Caco-2 (cell line): ENCODE data around the gene MS4A6E. TPM values are rescaled to one million over a fixed set of nuclear protein-coding genes. Genes with fewer than 3 reads are reported as not detected.
A peak's percentile ranks its signal among the peaks of the same experiment; 100 is the strongest.

Experiments used
- BruUV-seq: library from RNA; stranded (reverse); fragments of 400-500 nt; replicated peaks from 2 replicates; lab custom pipeline; 2021; lab: Mats Ljungman, UMichigan
- CTCF ChIA-PET: fragments of 300-600 bp; sonication (Branson Sonifier 250); formaldehyde crosslinking; loops from one replicate; lab custom pipeline; 2022; ENCODE audit warnings: antibody characterized with exemption; lab: Charles Lee
- POLR2A ChIA-PET: fragments of 300-600 bp; sonication (Branson Sonifier 250); formaldehyde crosslinking; loops from one replicate; lab custom pipeline; 2022; ENCODE audit warnings: antibody characterized with exemption; lab: Charles Lee
- DNase-seq, 2 experiments: peaks; one replicate each; pipeline versions ENCODE4 v3.0.0 to v3.0.0-alpha.2; 2020 to 2022
- H3K27me3 ChIP-seq: replicated peaks from 2 replicates; pipeline ENCODE4 v1.6.0; 2011; ENCODE audit warnings: low read length; ENCODE audit not compliant: control insufficient read depth, insufficient read depth
- H3K36me3 ChIP-seq: 2 replicates; pipeline ENCODE4 v1.5.1; 2011; ENCODE audit warnings: low read length; ENCODE audit not compliant: control insufficient read depth, insufficient read depth
- H3K4me1 ChIP-seq: fragments of 250-450 bp; sonication (Bioruptor Pico); 2 replicates; pipeline ENCODE4 v1.5.1; 2020; ENCODE audit warnings: mild to moderate bottlenecking
- H3K4me3 ChIP-seq: 2 replicates; pipeline ENCODE4 v1.5.1; 2011; ENCODE audit warnings: low read depth, mild to moderate bottlenecking, control low read depth, low read length
- H3K9me3 ChIP-seq: fragments of 250-450 bp; sonication (Bioruptor Pico); 2 replicates; pipeline ENCODE4 v1.5.1; 2020; ENCODE audit warnings: mild to moderate bottlenecking, moderate library complexity
- H3K27ac Mint-ChIP-seq: one replicate; pipeline ENCODE4 v1.8.0; 2022; ENCODE audit warnings: mixed read lengths; ENCODE audit not compliant: unreplicated experiment
- H3K27me3 Mint-ChIP-seq: one replicate; pipeline ENCODE4 v1.8.0; 2022; ENCODE audit warnings: mixed read lengths; ENCODE audit not compliant: insufficient read depth, unreplicated experiment
- H3K36me3 Mint-ChIP-seq: one replicate; pipeline ENCODE4 v1.8.0; 2022; ENCODE audit warnings: mild to moderate bottlenecking, mixed read lengths; ENCODE audit not compliant: insufficient read depth, unreplicated experiment
- H3K4me1 Mint-ChIP-seq: one replicate; pipeline ENCODE4 v1.8.0; 2022; ENCODE audit warnings: low read depth, mixed read lengths; ENCODE audit not compliant: unreplicated experiment
- H3K4me3 Mint-ChIP-seq: one replicate; pipeline ENCODE4 v1.8.0; 2022; ENCODE audit warnings: mild to moderate bottlenecking, moderate library complexity, mixed read lengths; ENCODE audit not compliant: unreplicated experiment
- H3K9me3 Mint-ChIP-seq: one replicate; pipeline ENCODE4 v1.8.0; 2022; ENCODE audit warnings: mixed read lengths; ENCODE audit not compliant: unreplicated experiment
- CTCF ChIP-seq, 2 experiments: fragments of 200-600 bp in 1 of 2; IDR thresholded peaks; 1 replicate in 1 of 2; 2 replicates in 1 of 2; pipeline versions ENCODE4 v1.5.1 to v1.8.0; 2011 to 2022; ENCODE audit warnings: antibody characterized with exemption in 1 of 2, control low read depth in 1 of 2, inconsistent platforms in 1 of 2, low read depth in 1 of 2, low read length in 1 of 2, mild to moderate bottlenecking in 1 of 2, moderate library complexity in 1 of 2; ENCODE audit not compliant: insufficient read depth in 1 of 2, severe bottlenecking in 1 of 2, unreplicated experiment in 1 of 2
- intact Hi-C: fragments of 100-400 bp; cut with micrococcal nuclease; formaldehyde crosslinking; loops from one replicate; pipeline ENCODE4 v1.10.0; 2022; ENCODE audit not compliant: unreplicated experiment
- total RNA-seq: library from RNA; stranded (reverse); gene quantifications from 2 replicates; pipeline ENCODE4 v1.2.3, GENCODE V29; 2022

MS4A6E gene
- total RNA-seq, 1 experiment from 2014 or later, result not detected

DNA sequence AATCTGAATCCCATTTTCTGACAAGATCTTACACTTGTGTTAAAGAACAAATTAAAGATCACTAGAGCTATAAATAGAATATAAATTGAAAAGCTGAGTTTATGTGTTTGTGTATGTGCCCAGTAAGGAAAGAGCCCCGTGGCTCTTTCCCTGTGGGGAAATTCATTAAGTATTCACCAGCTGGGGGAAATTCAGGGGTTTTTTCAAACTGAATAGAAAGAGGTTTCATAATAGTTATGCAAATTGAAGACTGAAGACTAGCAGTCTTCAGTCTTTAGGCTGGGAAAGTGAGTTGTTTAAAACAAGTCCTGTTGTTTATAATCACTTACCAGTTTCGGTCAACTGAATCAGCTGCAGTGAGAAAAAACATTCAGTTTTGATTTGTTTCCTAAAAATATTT lies 40.0 kb downstream of the MS4A6E start:
- no peaks in the 10 kb centered on the region for H3K36me3 Mint-ChIP-seq
- POLR2A ChIA-PET, result no interaction called here
- H3K4me1 ChIP-seq, result peaks cover 20% of the 10 kb centered on the region
- DNase-seq, result no peak
- H3K27me3 ChIP-seq, result no peaks in the 10 kb centered on the region
- no peak overlapping the region for H3K4me3 ChIP-seq
- H3K4me1 Mint-ChIP-seq, result peaks cover 16% of the 10 kb centered on the region
- H3K9me3 Mint-ChIP-seq, result peaks cover 12% of the 10 kb centered on the region
- no peak for TF ChIP-seq CTCF (IDR thresholded peaks at IDR 0.05; ENCODE audit: insufficient read depth in 1 of 2, low read depth in 1 of 2, low read length in 1 of 2, severe bottlenecking in 1 of 2, unreplicated experiment in 1 of 2)
- H3K27me3 Mint-ChIP-seq, result no peaks in the 10 kb centered on the region
- H3K36me3 ChIP-seq, result no peaks in the 10 kb centered on the region
- BruUV-seq, result no TSS peak
- H3K27ac Mint-ChIP-seq, result no peak overlapping the region
- intact Hi-C loops, result no loop called here
- 0 out of 2 replicates have a peak, but pooled peaks cover 4% of the 10 kb centered on the region for H3K9me3 ChIP-seq
- CTCF ChIA-PET, result no interaction called here
- H3K4me3 Mint-ChIP-seq, result no peak overlapping the region

DNA sequence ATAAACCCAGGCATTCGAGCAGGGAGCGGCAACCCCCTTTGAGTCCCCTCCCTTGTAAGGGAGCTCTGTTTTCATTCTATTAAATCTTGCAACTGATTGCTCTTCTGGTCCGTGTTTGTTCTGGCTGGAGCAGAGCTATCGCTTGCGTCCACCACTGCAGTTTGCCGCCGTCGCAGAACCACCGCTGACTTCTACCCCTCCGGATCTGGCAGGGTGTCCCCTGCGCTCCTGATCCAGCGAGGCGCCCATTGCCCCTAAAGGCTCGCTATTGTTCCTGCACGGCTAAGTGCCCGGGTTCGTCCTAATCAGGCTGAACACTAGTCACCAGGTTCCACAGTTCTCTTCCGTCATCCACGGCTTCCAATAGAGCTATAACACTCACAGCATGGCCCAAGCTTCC lies 40.8 kb downstream of the MS4A6E start:
- Histone ChIP-seq H3K36me3 (no peaks in the 10 kb centered on the region), H3K4me1 (peaks cover 23% of the 10 kb centered on the region), H3K4me3 (no peak overlapping the region), H3K9me3 (0 out of 2 replicates have a peak, but pooled peaks cover 4% of the 10 kb centered on the region), H3K27me3 (no peaks in the 10 kb centered on the region)
- ChIA-PET POLR2A (no interaction called here), CTCF (no interaction called here)
- H3K9me3 Mint-ChIP-seq, result peaks cover 12% of the 10 kb centered on the region
- no peak for DNase-seq
- H3K27me3 Mint-ChIP-seq, result no peaks in the 10 kb centered on the region
- H3K27ac Mint-ChIP-seq, result peak overlapping the region; percentile 45
- H3K4me1 Mint-ChIP-seq, result peaks cover 20% of the 10 kb centered on the region
- no peak for TF ChIP-seq CTCF (IDR thresholded peaks at IDR 0.05; ENCODE audit: insufficient read depth in 1 of 2, low read depth in 1 of 2, low read length in 1 of 2, severe bottlenecking in 1 of 2, unreplicated experiment in 1 of 2)
- BruUV-seq, result no TSS peak
- H3K36me3 Mint-ChIP-seq, result no peaks in the 10 kb centered on the region
- no peak overlapping the region for H3K4me3 Mint-ChIP-seq
- intact Hi-C loops, result no loop called here

GRCh38 chr11:60370252-60370810 lies 43.3 kb downstream of the MS4A6E start:
- no peaks in the 10 kb centered on the region for H3K36me3 Mint-ChIP-seq
- Histone ChIP-seq H3K4me1 (peaks cover 23% of the 10 kb centered on the region), H3K27me3 (no peaks in the 10 kb centered on the region), H3K9me3 (0 out of 2 replicates have a peak, but pooled peaks cover 4% of the 10 kb centered on the region), H3K4me3 (no peak overlapping the region), H3K36me3 (no peaks in the 10 kb centered on the region)
- H3K27ac Mint-ChIP-seq, result peak overlapping the region; percentile 84
- POLR2A ChIA-PET, result no interaction called here
- peak overlapping the region; percentile 46 for H3K4me3 Mint-ChIP-seq
- TF ChIP-seq CTCF (IDR thresholded peaks at IDR 0.05; ENCODE audit: insufficient read depth in 1 of 2, low read depth in 1 of 2, low read length in 1 of 2, severe bottlenecking in 1 of 2, unreplicated experiment in 1 of 2), result no peak
- intact Hi-C loops, result no loop called here
- DNase-seq, result no peak
- BruUV-seq, result no TSS peak
- H3K27me3 Mint-ChIP-seq, result no peaks in the 10 kb centered on the region
- CTCF ChIA-PET, result no interaction called here
- H3K9me3 Mint-ChIP-seq, result peaks cover 12% of the 10 kb centered on the region
- H3K4me1 Mint-ChIP-seq, result peaks cover 20% of the 10 kb centered on the region
